Esophagus muscularis mucosa (tissue), 3 donors: Measurements from ENCODE around the gene DCAF8.

Experiments used
- POLR2A ChIP-seq: fragments of 450-650 bp; IDR thresholded peaks from one replicate; pipeline ENCODE4 v1.6.1; 2017; ENCODE audit warnings: antibody characterized with exemption, moderate library complexity, mild to moderate bottlenecking, low read depth
- POLR2AphosphoS5 ChIP-seq, 2 donors: sonication (generic); formaldehyde crosslinking; IDR thresholded peaks; one replicate each; pipeline ENCODE4 v1.6.1; 2017; ENCODE audit warnings: antibody characterized with exemption in 2 of 2
- TF ChIP-seq, protein P1 (sequence below), 3 experiments: fragments of 200-600 bp in 2 of 3; fragments of 450-650 bp in 1 of 3; sonication (generic) in 2 of 3; IDR thresholded peaks; one replicate each; pipeline ENCODE4 v1.5.1; 2017 to 2019; ENCODE audit warnings: antibody characterized with exemption in 3 of 3, mild to moderate bottlenecking in 2 of 3, moderate library complexity in 1 of 3

DNA sequence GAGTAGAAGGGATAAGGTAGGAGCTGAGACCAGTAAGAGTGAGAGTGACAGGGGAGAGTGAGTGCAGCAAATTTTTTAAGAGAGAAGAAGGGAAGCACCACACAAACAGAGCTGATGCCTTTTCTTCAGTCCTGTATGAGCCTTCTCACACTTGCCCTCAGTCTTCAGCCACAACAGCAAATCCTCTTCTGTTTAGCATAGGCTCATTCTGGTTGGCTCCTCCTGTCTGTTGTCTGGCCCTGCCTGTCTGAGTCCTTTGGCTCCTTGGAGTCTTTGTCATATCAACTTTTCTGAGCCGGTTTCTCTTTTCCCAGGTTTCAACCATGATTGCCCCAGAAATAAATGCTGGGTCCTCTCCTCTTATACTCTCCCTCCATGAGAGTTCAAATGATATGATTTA lies 84.7 kb downstream of the DCAF8 start:
- no peak for TF ChIP-seq POLR2A
- TF ChIP-seq, protein P1, sequence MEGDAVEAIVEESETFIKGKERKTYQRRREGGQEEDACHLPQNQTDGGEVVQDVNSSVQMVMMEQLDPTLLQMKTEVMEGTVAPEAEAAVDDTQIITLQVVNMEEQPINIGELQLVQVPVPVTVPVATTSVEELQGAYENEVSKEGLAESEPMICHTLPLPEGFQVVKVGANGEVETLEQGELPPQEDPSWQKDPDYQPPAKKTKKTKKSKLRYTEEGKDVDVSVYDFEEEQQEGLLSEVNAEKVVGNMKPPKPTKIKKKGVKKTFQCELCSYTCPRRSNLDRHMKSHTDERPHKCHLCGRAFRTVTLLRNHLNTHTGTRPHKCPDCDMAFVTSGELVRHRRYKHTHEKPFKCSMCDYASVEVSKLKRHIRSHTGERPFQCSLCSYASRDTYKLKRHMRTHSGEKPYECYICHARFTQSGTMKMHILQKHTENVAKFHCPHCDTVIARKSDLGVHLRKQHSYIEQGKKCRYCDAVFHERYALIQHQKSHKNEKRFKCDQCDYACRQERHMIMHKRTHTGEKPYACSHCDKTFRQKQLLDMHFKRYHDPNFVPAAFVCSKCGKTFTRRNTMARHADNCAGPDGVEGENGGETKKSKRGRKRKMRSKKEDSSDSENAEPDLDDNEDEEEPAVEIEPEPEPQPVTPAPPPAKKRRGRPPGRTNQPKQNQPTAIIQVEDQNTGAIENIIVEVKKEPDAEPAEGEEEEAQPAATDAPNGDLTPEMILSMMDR (IDR thresholded peaks at IDR 0.05): no peak
- no peak for TF ChIP-seq POLR2AphosphoS5 (IDR thresholded peaks at IDR 0.05)
